Neuron (in vitro differentiated cells): ENCODE measurements around the gene LAMB4.

Experiments used
- H2AFZ ChIP-seq: one replicate; pipeline ENCODE4 v1.6.1; 2013; ENCODE audit warnings: low read depth, mild to moderate bottlenecking, inconsistent platforms, low read length, moderate library complexity
- H3K27me3 ChIP-seq: one replicate; pipeline ENCODE4 v1.6.1; 2013; ENCODE audit warnings: low read length; ENCODE audit not compliant: insufficient read depth
- H3K36me3 ChIP-seq: one replicate; pipeline ENCODE4 v1.6.1; 2013; ENCODE audit warnings: low read length; ENCODE audit not compliant: insufficient read depth
- H3K4me1 ChIP-seq: one replicate; pipeline ENCODE4 v1.6.1; 2013; ENCODE audit warnings: low read length; ENCODE audit not compliant: insufficient read depth
- H3K4me3 ChIP-seq: 2 replicates; pipeline ENCODE4 v1.5.1; 2013; ENCODE audit warnings: mild to moderate bottlenecking, low read length, moderate library complexity
- H3K9me3 ChIP-seq: one replicate; pipeline ENCODE4 v1.6.1; 2013; ENCODE audit warnings: low read length

The LAMB4 gene

DNA sequence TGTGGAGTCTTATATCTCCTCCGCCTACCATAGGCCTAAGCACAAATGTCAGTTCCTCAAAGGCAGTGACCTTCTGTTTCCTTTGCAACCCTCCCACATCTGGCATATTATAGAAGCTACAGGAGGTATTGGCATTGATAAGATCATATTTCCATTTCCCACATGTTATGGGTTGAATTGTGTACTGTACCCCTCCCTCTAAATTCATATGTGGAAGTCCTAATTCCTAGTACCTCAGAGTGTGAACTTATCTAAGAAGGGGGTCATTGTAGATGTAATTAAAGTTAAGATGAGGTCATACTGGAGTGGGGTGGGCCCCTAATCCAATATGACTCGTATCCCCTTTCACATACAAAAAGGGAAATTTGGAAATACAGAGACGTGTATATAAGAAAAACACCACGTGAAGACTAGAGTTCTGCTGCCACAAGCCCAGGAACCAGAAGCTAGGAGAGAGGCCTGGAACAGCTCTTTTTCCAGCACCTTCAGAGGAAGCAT lies 6.1 kb upstream of the LAMB4 start:
- no peaks in the 10 kb centered on the region for H3K9me3 ChIP-seq
- H3K4me1 ChIP-seq = peaks cover 7% of the 10 kb centered on the region
- H3K4me3 ChIP-seq = no peak overlapping the region
- no peaks in the 10 kb centered on the region for H3K36me3 ChIP-seq
- no peak overlapping the region for H2AFZ ChIP-seq
- no peaks in the 10 kb centered on the region for H3K27me3 ChIP-seq

DNA sequence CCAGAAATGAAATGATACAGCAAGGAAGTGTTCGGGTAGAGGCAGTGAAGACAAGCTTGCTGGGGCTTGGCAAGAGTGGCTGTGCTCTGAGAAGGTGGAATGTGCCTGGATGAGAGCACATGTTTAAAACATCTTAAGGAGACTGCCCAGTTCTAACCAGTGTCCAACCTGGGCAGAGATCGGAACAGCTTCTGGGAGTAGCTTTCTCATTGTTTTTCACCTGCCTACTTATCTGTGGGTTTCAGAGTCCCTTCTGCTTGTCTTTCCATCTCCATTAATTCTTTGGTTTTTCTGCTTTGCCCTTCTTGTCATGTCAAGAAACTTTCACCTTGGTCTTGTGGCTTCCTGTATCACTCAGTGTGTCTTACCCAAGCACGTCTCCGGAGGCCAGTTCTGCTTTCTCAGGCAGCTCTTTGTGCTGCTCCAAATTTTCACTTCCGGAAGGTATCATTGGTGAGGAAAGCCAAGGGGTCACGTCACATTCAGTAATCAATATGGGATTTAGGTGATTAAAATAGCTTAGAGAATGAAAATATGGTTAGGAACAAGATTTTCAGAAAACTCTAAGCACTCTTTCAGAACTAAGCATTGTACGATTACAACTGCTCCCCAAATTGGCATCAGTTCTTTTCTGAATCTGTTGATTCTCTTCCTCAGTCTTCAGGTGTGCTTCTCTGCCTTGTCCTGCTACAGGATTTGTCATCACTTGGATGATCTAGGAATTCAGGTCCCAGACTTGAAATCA lies 5.5 kb upstream of the LAMB4 start:
- H3K4me3 ChIP-seq = no peak overlapping the region
- peaks cover 7% of the 10 kb centered on the region for H3K4me1 ChIP-seq
- no peaks in the 10 kb centered on the region for H3K9me3 ChIP-seq
- no peaks in the 10 kb centered on the region for H3K36me3 ChIP-seq
- no peaks in the 10 kb centered on the region for H3K27me3 ChIP-seq
- H2AFZ ChIP-seq = no peak overlapping the region

DNA sequence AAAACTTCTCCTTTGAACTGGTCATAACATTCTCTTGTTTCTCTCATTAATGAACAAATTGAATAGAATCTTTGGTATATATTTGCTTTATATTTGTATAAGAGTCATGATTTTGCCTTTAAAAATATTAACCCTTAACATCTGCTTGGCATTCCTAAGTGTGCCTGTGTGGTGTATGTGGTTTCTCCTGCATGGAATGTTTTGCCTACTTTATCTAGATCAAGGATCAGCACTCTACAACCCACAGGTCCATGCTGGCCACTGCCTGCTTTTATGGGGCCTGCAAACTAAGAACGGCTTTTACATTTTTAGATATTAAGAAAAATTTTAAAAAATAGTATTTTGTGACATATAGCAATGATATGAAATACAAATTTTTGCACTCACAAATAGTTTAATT lies 4.3 kb upstream of the LAMB4 start:
- H3K27me3 ChIP-seq = no peaks in the 10 kb centered on the region
- no peaks in the 10 kb centered on the region for H3K36me3 ChIP-seq
- peaks cover 7% of the 10 kb centered on the region for H3K4me1 ChIP-seq
- no peak overlapping the region for H2AFZ ChIP-seq
- no peaks in the 10 kb centered on the region for H3K9me3 ChIP-seq
- H3K4me3 ChIP-seq = no peak overlapping the region

DNA sequence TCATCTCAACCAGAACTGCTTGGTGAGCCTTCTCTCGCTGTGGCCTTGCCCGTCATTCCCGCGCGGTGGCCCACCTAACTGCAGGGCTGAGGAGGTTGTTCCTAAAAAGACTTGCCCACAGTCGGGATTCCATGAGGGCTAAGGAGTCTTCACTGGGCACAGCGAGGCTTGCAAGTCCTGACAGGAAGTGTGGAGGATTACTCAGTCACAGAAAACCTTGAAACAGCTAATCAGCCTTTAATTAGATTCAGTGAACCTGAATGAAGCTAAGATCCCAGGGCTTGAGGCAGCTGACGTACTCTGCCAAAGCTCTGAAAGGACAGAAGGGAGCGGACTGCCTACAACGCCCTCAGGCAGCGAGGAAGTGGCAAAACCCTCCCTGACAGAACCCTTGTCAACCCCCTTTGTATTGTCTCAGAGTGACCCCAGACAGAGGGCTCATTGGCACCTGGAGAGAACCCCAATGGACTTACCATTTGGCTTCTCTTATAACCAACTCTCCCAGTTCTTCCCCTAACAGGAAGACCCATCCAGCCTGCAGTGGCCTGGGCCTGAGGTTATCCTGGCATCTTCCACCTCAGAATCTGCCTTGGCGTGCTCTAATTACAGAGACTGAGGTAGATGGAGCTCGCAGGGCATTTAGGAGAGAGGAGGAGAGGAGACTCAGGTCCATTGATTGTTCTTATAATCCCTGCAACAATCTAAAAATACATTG lies 2.5 kb upstream of the LAMB4 start:
- peak overlapping the region; percentile 24 for H2AFZ ChIP-seq
- H3K27me3 ChIP-seq = no peaks in the 10 kb centered on the region
- H3K4me1 ChIP-seq = peaks cover 7% of the 10 kb centered on the region
- no peaks in the 10 kb centered on the region for H3K9me3 ChIP-seq
- no peak overlapping the region for H3K4me3 ChIP-seq
- no peaks in the 10 kb centered on the region for H3K36me3 ChIP-seq

DNA sequence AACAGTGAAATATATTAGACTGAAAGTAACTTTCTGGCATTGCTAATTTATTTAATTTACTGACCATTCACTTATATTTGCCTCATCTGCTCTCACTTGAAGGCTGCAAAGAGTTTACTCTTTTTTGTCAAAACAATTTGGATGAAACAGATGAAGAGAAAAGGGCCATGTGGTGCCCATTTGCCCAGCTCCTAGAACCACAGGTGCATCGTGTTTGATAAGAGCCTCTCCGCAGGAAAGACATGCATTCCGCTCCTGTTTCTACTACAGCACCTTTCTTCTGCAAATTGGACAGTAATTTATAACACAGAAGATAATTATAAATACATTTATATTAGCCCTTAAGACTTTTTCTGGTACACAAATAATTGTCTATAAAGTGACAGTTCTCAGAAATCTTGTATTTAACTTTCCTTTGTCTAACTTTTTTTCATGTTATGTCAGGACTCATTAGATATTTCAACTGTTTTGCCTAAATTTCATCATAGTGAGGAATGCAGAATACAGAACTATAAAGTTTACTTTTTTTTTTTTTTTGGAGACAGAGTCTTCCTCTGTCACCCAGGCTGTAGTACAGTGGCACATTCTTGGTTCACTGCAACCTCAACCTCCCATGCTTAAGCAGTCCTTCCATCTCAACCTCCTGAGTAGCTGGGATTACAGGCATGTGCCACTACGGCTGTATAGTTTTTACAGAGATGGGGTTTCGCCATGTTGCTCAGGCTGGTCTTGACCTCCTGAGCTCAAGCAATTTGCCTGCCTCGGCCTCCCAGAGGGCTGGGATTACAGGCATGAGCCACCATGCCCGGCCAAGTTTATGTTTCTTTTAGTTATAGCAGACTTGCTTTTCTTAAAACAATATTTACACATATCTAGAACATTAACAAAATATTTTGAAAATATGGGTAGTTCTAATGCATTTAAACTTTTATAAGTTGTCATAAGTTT lies 869 bp downstream of the LAMB4 start:
- no peaks in the 10 kb centered on the region for H3K27me3 ChIP-seq
- no peaks in the 10 kb centered on the region for H3K9me3 ChIP-seq
- peaks cover 7% of the 10 kb centered on the region for H3K4me1 ChIP-seq
- no peaks in the 10 kb centered on the region for H3K36me3 ChIP-seq
- H2AFZ ChIP-seq = no peak overlapping the region
- H3K4me3 ChIP-seq = no peak overlapping the region

DNA sequence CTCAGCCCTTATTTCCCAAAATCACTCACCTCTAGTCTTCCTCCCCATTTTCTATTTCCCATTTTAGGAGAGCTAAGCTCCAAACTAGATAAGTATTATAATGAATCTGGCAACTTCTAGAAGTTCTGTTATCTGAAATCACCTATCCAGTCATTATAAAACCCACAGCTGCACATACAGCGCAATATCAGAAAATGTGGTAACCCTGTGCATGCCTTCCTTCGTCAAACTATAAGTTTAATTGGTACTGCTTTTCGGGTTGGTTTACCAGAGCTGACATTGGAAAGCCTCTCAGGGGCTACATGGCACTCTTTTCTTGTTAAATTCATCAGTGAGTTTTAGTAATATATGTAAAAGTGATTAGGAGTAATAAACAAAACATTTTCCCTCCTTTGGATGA lies 1.6 kb downstream of the LAMB4 start:
- no peaks in the 10 kb centered on the region for H3K27me3 ChIP-seq
- no peaks in the 10 kb centered on the region for H3K9me3 ChIP-seq
- H3K4me3 ChIP-seq = no peak overlapping the region
- H3K36me3 ChIP-seq = no peaks in the 10 kb centered on the region
- H2AFZ ChIP-seq = no peak overlapping the region
- H3K4me1 ChIP-seq = peaks cover 7% of the 10 kb centered on the region

DNA sequence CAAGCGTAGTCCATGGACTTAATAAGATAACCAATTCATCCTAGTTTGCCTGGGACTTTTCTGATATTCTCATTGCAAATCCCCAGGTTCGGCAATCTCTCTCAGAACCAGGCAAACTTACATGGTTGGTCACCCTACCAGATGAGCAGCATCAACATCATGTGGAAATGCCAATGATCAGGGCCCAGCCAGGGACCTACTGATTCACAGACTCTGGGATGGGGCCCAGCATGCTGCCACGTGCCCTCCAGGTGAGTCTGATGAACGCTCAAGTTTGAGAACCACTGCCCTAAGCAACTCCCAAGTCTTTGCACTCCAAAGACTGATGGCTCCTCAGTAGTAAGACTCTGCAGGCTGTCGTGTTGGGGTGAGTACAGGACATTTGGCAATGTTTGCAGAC lies 2.7 kb downstream of the LAMB4 start:
- no peak overlapping the region for H2AFZ ChIP-seq
- peaks cover 2% of the 10 kb centered on the region for H3K4me1 ChIP-seq
- H3K36me3 ChIP-seq = no peaks in the 10 kb centered on the region
- H3K27me3 ChIP-seq = no peaks in the 10 kb centered on the region
- no peaks in the 10 kb centered on the region for H3K9me3 ChIP-seq
- no peak overlapping the region for H3K4me3 ChIP-seq

DNA sequence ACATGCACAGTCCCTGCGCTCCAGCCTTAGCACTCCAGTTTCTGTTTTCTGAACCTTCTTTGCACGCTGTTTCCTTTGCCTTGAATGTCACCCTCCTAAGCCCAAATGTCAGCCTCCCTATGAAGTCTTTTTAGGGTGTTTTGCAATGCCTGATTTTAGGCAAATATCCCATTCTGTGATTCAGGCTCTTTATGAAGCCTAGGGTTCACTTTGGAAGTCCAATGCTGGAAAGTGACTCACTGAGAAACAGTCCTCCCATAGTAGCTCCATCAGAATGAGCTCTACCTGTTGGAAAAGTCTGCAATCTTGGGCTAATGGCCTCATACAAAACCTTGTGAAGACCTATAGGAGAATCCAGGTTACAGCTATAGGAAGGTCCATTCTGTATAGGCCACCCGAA lies 5.3 kb downstream of the LAMB4 start:
- Histone ChIP-seq H3K9me3 (no peaks in the 10 kb centered on the region), H3K36me3 (no peaks in the 10 kb centered on the region), H3K4me3 (no peak overlapping the region), H2AFZ (no peak overlapping the region), H3K27me3 (no peaks in the 10 kb centered on the region), H3K4me1 (no peaks in the 10 kb centered on the region)

DNA sequence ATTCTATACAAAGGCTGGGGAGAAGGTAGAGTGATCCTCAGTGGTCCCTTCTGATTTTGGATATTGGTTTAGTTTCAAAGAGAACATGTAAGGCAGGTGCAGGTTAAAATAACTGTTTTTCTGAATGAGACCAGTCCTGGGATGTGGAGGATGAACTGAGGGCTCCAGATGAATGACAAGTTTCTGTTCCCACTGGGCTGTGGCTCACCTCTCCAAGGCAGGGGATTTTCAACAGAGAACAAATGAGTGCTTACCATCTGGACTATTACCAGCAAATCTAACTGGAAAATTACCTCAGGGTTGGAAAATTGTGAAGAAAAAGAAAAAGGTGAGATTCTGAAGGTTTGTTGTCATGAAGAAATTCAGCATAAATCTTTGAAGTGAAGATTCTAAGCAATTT lies 8.0 kb downstream of the LAMB4 start:
- no peak overlapping the region for H3K4me3 ChIP-seq
- H3K4me1 ChIP-seq = no peaks in the 10 kb centered on the region
- H3K36me3 ChIP-seq = no peaks in the 10 kb centered on the region
- H3K9me3 ChIP-seq = no peaks in the 10 kb centered on the region
- no peak overlapping the region for H2AFZ ChIP-seq
- H3K27me3 ChIP-seq = no peaks in the 10 kb centered on the region

DNA sequence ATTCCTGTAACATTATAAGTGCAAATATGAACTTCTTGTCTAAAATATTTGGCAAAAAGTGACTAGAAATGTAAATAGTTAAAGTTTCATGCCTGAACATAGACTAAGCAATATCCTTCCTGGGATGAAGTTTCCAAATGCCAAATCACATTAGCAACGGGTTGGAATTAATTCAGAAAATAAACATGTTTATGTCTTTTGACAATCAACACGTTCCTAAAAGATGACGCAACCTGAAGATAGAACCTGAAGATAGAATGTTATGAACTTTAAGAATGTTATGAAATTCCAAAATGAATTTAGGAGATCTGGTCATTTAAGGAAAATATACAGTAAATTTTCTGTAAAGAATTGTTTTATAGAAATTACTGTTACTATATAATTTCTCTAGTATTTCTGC lies 9.2 kb downstream of the LAMB4 start:
- no peaks in the 10 kb centered on the region for H3K4me1 ChIP-seq
- H3K9me3 ChIP-seq = no peaks in the 10 kb centered on the region
- H3K27me3 ChIP-seq = no peaks in the 10 kb centered on the region
- H3K4me3 ChIP-seq = no peak overlapping the region
- no peak overlapping the region for H2AFZ ChIP-seq
- H3K36me3 ChIP-seq = no peaks in the 10 kb centered on the region

DNA sequence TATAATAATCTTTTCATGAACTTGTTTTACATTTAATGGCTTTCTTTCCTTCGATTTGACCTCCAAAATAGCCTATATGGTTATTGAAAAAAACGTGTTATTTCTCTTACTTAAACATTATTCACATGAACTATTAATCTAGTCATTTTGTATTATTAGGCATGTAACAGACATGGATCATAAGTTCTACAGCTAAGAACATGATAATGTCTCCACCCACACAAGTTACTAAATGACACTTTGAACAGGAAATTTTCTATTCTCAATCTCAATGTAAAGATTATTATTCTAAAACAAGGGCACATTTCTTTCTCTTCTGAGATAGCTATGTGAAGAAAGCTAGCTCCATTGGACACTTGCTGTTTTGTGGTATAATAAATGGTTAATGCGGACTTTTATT lies 10.0 kb downstream of the LAMB4 start:
- Histone ChIP-seq H3K4me3 (no peak overlapping the region), H3K36me3 (no peaks in the 10 kb centered on the region), H3K27me3 (no peaks in the 10 kb centered on the region), H3K4me1 (no peaks in the 10 kb centered on the region), H3K9me3 (no peaks in the 10 kb centered on the region), H2AFZ (no peak overlapping the region)

DNA sequence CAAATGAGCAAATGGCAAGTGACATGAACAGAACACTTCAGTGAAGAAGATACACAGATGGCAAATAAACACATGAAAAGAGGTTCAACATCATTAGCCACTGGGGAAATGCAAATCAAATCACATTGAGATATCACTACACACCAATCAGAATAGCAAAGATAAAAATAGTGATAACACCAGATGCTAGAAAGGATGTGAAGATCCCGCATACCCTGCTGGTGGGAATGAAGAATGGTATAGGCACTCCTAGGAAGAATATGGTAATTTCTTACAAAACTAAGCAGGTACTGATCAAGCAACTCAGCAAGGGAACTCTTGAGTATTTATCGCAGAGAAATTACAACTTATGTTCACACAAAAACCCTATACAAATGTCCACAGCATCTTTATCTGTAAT lies 11.2 kb downstream of the LAMB4 start:
- H3K4me1 ChIP-seq = no peaks in the 10 kb centered on the region
- H3K4me3 ChIP-seq = no peak overlapping the region
- H3K9me3 ChIP-seq = no peaks in the 10 kb centered on the region
- H3K36me3 ChIP-seq = no peaks in the 10 kb centered on the region
- H2AFZ ChIP-seq = no peak overlapping the region
- H3K27me3 ChIP-seq = no peaks in the 10 kb centered on the region
